ENCODE data around the gene IAH1.

GRCh38 chr2:9498210-9498609, 23.9 kb downstream of the IAH1 start:
- TF ChIP-seq CTCF (IDR thresholded peaks at IDR 0.05) (no peak), POLR2AphosphoS5 (IDR thresholded peaks at IDR 0.05) (no peak), POLR2A (IDR thresholded peaks at IDR 0.05) (no peak)

All from prostate gland (tissue), 2 donors.